M059J (cell line): ENCODE results near the gene CHST9. TPM values are rescaled to one million over a fixed set of nuclear protein-coding genes. Genes with fewer than 3 reads are reported as not detected.
"Not testable (repeated sequence)": the region's sequence is repeated elsewhere in the genome, so short reads cannot be mapped to it uniquely, and the experiment has no call there.

Experiments
- DNase-seq: peaks from one replicate; pipeline ENCODE4 v3.0.0-alpha.2; 2012; ENCODE audit warnings: low read depth
- total RNA-seq: library from RNA; depleted of rRNA; stranded (reverse); fragments of >200 nt; shearing (Covaris generic); gene quantifications from 2 replicates; pipeline ENCODE4 v1.2.3, GENCODE V29; 2014

Gene CHST9
- total RNA-seq, 1 experiment from 2014 or later: not detected

GRCh38 chr18:27094621-27095020, 90.5 kb downstream of the CHST9 start:
- DNase-seq: no peak

DNA sequence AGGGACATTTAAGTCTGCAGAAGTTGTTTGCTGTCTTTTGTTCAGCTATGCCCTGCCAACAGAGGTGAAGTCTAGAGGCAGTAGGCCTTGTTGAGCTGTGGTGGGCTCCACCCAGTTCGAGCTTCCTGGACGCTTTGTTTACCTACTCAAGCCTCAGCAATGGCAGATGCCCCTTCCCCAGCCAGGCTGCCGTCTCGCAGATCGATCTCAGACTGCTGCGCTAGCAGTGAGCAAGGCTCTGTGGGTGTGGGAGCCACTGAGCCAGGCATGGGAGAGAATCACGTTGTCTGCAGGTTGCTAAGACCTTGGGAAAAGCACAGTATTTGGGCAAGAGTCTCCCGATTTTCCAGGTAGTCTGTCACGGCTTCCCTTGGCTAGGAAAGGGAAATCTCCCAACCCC, 91.8 kb downstream of the CHST9 start:
- DNase-seq: not testable (repeated sequence)

DNA sequence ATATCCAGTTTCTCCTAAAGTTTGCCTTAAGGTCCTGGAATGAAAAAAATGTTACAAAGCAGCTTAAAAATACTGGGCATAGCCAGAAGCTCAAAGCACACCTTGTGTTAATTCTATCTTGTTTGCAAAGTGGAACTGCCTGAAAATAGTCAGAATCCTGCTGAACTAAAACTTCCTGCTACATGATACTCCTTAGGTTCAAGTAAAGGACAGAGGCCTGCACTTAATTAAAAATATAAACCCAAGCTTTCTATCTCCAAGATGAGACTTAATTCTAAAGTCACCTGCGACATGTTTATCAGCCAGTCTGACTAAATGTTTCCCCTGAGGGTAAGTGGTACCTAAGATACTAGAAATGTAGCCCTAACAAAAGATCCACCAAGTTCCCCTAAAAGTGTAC, 103.4 kb downstream of the CHST9 start:
- no peak for DNase-seq

GRCh38 chr18:27075828-27076227, 109.3 kb downstream of the CHST9 start:
- DNase-seq: no peak

GRCh38 chr18:27073404-27073830, 111.7 kb downstream of the CHST9 start:
- no peak for DNase-seq

GRCh38 chr18:27064673-27065072, 120.4 kb downstream of the CHST9 start:
- no peak for DNase-seq

DNA sequence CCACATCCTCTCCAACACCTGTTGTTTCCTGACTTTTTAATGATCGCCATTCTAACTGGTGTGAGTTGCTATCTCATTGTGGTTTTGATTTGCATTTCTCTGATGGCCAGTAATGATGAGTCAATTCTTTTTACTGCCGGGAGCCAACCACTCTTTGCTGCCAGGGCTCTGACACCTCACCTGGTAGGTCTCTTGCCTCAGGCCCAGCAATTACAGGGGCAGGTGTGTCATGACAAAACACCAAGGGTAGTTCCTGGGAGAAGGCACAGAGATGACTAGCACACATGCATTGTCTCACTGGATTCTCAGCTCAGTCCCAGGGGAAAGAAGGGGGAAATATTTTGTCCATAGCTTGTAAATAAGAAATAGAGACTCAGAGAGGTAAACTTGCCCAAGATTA, 122.3 kb downstream of the CHST9 start:
- DNase-seq: peak; percentile 24

DNA sequence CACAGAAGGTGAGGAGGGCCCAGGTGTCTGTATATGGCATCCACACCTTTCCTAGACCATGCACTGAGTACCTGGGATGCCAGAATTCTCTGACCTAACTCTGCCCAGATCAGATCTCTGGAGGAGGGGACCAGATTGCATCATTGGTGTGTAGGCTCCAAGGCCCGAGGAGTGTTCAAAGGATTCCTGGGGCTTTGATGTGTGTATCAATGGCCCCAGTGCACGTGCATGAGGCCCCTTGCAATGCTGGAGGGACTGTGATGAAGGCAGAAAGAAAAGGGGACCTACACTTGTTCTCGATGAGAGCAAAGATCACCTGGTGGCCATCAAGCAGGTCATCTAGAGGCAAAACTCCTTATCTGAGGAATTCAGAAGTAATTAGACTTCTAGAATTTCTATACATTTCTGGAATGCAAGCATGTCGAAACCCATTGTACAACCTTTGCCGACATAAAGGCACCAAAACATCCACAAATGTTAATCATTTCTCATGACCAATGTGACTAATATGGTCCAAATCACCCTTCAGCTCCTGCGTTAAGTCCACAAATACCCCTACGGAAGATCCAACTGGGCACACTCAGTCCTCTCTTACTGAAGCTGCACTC, 123.5 kb downstream of the CHST9 start:
- no peak for DNase-seq

- no peak for DNase-seq
These were observed 127.4 kb downstream of the CHST9 start for GRCh38 chr18:27057519-27058234.

DNA sequence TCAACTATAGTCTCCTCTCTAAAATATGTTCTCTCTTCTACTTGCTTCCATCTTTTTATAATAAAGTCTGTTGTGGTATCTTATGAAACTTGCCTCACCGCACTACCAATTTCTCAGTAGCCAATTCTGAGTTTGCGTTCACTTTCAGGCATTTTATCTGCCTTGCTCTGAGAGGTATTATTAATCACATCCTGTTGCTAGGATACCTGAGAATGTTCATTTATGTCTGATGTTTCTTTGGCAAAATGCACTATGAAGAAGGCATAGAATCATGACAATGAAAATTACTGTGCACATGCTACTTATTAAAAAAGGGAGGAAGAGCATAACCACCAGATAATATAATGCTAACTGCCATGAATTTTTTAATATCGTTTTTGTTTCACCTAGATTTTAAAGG, 130.2 kb downstream of the CHST9 start:
- DNase-seq: no peak

- no peak for DNase-seq
These were observed 135.1 kb downstream of the CHST9 start for GRCh38 chr18:27049969-27050368.

- no peak for DNase-seq
These were observed 139.8 kb downstream of the CHST9 start for GRCh38 chr18:27045342-27045741.

DNA sequence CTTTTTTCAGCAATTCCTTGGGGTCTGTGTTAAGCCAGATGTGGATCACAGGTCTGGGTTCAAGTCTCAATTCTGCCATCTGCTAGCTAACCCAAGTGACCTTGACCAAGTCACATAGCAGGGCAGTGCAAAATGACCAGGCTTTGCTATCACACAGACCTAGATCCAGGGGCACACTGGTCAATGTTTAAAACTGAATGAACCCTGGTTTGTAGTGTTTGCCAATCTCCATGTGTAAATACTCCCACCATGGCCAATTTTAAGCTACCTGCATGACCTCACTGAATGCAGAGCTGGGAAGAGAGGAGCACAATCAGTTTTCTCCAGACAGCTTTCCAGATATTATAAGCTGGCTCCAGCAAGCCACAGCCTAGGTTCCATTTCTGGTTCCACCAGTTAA, 142.9 kb downstream of the CHST9 start:
- DNase-seq: no peak

DNA sequence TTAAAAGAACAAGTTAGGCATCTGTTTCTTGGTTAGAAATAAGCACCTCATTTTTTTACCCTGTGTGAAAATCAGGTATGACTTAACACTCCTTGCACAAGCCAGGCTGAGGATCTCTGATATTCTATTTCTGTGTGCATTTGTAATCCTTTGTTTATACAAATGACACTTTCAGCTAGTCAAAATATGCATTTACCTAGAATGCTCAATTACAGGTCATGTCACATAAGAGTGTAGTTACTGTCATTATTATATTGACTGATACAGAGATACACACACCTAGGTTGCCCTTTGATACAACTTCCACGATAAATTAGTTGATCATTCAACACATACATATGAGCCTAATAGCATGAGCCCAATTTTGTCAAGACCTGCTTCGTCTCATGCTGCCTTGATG, 144.3 kb downstream of the CHST9 start:
- DNase-seq: no peak

GRCh38 chr18:27033722-27034121, 151.4 kb downstream of the CHST9 start:
- DNase-seq: no peak

- no peak for DNase-seq
These were observed 154.7 kb downstream of the CHST9 start for GRCh38 chr18:27030421-27030820.

GRCh38 chr18:27022477-27022876, 162.6 kb downstream of the CHST9 start:
- no peak for DNase-seq

DNA sequence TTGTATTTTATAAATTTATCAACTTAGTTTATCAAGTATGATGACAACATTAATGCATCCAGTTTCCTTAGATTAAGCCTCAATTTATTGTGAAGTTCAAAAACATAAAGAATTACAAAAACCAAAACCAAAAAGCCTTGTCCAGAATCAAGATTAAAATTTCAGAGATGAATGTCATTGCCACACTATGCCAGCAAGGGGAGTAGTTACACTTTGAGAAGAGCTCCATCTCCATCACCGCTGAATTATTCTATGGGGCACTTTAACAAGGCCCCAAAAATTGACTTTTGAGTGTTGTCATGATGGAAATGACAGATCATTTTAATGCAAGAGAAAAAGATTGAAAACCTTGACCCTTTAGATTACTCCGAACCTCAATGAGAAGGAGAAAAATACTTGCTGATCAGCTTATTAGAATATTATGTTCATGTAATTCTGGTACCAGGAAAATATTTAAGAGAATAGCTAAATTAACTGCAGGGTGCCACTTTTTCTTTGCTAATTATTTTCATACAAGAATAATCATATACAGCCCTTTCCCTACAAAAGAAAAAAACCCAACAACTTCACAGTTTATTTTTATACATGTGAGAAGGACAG, 167.1 kb downstream of the CHST9 start:
- peak; percentile 18 for DNase-seq

GRCh38 chr18:27014841-27015240, 170.3 kb downstream of the CHST9 start:
- no peak for DNase-seq

- no peak for DNase-seq
These were observed 174.3 kb downstream of the CHST9 start for GRCh38 chr18:27010784-27011183.

- no peak for DNase-seq
These were observed 175.8 kb downstream of the CHST9 start for GRCh38 chr18:27009293-27009692.

GRCh38 chr18:27008575-27008974, 176.5 kb downstream of the CHST9 start:
- DNase-seq: no peak

DNA sequence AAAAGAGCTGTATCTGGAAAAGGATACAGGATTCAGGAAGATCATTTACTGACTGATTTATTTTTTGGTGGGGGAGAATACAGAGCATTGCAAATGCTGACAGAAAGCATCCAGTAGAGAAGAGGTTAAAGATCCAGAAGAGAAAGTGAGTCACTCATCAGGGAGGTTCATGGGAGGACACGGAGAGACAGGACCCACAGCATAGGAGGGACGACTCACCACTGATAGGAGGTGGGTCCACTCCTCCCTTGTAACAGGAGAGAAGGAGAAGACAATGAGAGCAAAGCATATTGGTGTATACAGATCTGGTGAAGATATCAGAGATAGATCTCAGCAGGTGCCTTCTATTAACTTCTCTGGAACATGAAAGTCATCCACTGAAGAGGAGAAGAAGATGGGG, 177.2 kb downstream of the CHST9 start:
- no peak for DNase-seq
